Effector CD8-positive, alpha-beta T cell (primary cell): ENCODE data around the gene ERMARD.
"Not testable (repeated sequence)": the region's sequence is repeated elsewhere in the genome, so short reads cannot be mapped to it uniquely, and the experiment has no call there.

Experiments used
- DNase-seq: peaks from one replicate; lab custom pipeline; 2025; lab: John Stamatoyannopoulos, UW

The ERMARD gene

DNA sequence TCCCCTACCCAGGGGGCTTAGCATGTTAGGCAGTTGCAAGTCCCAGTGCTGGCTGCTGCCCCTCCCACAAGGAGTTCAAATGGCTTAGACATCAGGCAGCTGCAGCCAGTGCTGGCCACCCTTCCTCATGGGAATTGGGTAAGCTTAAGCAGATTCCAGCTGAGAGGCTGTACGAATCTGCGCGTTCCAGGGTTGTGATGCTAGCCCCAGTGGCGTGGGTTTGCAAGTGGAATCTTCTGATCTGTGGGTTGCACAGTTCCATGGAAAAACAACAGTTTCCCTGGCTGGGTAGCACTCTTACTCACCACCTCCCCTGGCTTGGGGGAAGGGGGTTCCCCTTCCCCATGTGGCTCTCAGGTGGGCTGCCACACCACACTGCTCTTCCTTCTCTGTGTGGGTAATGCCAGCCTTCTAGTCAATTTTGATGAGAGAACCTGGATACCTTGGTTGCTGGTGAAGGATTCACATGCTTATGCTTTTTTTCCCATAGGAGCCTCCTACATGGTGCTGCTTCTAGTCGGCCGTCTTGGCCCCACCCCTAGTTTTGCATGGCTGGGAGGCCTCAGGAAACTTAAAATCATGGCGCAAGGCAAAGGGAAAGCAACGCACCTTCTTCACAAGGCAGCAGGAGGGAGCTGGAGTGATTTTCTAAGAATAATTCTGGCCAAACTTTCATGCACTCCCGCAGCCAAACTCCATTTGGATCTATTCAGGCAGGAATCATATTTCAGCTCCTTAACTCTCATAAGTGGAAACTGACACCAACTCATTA is 13.0 kb upstream of the ERMARD start:
- no peak for DNase-seq

DNA sequence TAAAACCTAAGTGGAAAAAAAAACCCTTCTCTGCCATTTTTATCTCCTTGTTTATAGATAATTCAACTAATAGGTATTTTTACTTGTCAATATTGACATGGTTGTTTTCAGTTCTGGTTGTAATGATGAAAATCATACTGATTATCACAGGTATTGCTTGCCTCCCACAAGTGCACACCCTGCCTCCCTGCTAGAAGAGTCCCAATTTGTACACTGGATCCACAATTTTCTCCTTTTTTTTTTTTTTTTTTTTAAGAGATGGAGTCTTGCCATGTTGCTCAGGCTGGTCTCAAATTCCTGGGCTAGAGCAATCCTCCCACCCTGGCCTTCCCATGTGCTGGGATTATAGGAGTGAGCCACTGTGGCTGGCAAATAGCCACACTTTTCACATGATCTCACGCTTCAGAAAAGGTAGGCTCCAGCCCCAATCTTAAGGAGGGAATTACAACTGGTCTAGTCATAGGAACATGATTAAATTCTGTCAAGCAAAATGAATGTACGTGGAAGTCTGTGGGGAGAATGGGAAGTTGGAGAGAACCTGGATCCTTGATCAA is 12.4 kb upstream of the ERMARD start:
- DNase-seq, result no peak

DNA sequence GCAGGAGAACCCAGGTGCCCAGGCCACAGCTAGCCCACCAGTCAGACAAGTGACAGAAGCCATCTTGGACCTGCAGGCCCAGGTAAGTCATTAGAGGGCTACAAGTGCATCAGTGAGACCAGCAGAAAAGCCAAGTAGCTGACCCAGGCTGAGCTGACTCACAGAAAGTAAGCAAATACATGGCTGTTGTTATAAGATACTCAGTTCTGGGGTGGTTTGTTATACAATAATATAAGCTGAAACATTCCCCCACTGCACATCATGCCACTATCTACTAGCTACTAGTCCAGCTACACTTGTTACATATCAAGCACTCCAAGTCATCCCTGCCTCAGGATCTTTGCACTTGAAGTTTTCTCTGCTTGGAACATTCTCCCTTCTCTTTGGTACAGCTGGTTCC is 10.1 kb upstream of the ERMARD start:
- no peak for DNase-seq

DNA sequence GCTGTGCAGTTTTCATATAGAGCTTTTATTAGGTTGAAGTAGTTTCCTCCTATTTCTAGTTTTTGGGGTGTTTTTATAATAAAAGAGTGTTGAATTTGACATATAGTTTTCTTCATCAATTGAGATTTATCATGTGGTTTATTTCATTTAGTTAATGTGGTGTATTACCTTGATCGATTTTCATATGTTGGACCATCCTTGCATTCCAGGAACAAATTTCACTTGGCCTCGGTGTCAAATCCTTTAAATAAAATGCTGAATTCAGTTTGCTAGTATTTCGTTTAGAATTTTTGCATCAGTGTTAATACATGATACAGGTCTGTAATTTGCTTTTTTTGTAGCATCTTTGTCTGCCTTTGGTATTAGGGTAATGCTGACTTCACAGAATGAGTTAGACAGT is 6.0 kb upstream of the ERMARD start:
- no peak for DNase-seq

DNA sequence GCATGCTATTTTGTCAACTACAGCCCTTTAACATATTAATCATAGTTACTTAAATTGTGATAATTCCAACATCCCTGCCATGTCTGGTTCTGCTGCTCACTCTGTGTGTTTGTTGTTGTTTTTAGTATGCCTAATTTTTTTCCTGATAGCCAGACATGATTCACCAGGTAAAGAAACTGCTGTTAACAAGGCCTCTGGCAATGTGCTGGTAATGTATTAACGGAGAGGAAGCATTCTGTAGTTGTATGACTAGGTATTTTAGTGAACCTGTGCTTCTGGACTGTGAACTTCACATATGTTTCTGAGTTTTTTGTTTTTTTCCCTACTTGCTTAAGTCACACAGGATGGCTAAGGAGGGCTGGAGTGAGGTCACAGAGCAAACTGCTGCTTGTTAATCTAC is 4.9 kb upstream of the ERMARD start:
- no peak for DNase-seq

DNA sequence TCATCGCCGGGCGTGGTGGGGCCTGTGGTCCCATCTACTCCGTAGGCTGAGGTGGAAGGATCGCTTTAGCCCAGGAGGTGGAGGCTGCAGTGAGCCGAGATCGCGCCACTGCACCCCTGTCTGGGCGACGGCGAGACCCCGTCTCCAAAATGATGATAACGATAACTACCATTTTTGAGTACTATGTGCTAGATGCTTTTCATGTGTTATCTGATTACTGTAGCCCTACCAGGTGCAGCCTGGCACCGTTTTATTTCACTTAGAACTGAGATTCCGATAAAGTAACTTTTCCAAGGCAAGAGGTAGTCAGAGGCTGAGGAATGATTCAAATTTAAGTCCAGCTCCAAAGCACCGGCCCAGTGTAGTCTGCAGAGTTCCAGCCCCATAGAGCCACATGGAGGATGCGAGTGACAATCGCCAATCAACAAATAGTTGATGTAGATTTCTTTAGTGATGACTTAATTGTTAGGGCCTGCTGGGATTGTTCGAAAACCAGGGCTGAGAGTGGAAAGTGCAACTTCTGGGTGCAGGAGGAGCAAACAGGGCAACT is 727 bp downstream of the ERMARD start:
- no peak for DNase-seq

DNA sequence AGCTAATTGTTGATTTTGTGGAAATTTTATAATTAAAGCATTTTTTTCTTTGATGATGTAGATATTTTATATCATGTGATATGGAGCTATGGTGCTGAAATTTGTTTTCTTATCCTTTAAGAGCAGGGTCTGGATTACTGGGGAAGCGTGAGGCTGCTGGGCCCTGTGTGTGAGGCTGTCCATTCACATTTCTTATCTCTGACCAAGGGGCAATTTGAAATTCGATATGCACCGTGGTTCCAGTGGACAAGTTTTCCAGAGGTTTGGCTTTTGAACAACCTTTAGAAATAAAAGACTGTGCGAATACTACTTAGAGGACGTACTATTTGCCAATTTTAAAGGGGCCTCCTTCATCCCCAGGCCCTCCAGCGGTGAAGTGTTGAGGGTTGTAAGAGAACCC is 3.7 kb downstream of the ERMARD start:
- no peak for DNase-seq

DNA sequence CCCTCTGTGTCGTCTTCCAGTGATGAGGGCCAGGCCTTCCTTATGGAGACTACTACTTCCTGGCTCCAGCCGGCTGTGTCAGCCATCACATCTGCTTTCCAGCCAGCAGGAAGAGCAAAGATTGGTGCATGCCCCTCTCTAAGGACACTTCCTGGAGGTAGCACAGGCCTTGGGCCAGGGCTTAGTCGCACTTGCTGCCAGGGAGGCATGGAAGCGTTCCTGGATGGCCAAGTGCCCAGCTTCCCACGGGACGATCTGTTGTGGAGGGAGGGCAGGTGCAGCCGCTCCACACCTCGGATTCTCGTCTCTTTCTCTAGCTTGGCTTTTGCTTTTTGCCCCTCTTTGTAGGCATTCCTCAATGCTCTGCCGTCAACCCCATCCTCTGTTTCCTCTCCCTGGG is 11.9 kb downstream of the ERMARD start:
- no peak for DNase-seq

DNA sequence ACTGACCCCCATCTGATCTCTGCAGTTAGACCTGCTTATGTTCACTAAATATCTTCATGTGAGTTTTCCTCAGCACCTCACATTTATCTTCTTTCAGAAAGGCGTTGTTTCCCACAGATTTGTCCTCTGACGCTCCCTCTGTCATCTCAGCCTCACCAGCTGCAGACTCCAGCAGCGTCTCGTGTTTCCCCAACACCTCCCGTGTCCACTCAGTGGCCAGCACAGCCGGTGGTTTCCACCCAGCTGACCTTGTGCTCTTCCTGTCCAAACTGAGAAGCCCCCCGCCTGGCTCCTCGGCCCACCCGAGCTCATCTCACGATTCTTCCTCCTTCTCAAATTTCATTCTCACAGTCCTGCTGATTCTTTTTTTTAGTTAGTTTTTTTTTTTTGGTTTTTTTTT is 12.5 kb downstream of the ERMARD start:
- DNase-seq, result no peak

DNA sequence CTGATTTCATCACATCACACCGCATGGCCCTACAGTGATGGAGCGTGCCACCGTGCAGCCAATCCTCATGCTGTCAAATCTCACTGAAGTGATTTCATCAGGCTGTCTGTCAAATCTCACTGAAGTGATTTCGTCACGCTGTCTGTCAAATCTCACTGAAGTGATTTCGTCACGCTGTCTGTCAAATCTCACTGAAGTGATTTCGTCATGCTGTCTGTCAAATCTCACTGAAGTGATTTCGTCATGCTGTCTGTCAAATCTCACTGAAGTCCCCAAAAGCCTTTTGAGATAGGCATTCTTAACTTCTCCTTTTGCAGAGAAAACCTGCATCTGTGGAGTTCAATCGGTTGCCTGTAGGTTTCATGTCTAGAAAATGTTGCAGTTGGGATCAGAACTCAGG is 14.4 kb downstream of the ERMARD start:
- DNase-seq, result not testable (repeated sequence)

DNA sequence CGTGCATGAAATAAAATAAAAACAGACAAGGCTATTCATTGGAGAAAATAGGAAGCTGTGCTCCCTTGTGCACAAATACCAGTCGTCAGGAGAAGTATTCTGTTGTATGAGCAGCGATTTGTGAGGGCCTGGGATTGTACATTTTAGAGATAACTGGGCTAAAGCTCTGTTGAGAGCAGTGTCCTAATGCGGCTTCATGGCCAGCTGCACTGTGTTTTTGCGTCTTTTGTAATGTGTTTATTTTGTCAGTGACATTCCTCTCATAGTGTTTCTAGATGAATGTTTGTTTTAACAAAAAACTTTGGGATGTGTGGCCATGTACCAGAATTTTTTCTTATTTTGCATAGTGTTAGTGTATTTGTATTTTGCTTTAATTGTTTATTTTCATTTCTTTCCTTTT is 14.8 kb downstream of the ERMARD start:
- DNase-seq, result no peak

DNA sequence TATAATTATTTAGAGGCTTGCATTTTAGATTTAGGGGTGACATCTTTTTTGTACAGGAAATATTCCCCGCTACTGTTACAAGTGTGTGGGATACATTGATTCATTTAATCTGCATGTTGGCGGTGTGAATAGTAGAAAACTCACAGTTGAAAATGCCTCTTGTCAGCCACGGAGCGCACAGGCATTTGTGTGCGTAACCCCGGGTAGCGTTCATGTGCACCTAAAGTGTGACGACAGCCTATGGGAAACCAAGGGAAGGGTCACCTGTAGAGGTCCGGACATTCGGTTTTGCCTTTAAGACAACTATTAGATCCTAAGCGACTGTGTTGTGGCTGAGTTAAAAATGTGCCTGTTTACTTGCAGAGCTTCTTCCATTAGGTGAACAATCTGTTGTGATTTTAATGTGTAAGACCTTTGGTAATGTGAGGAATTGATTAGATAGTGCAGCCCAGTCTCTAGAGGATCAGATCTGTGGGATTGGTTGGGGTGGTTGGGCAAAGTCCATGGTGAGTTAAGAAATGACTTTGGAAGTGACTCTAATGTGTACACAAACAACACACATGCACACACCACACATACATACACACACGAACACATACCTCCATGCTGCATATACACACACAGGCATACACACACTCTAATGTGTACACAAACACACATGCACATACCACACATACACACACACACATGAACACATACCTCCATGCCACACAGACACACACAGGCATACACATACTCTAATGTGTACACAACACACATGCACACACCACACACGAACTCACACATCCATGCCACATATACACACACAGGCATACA is 15.7 kb downstream of the ERMARD start:
- no peak for DNase-seq

DNA sequence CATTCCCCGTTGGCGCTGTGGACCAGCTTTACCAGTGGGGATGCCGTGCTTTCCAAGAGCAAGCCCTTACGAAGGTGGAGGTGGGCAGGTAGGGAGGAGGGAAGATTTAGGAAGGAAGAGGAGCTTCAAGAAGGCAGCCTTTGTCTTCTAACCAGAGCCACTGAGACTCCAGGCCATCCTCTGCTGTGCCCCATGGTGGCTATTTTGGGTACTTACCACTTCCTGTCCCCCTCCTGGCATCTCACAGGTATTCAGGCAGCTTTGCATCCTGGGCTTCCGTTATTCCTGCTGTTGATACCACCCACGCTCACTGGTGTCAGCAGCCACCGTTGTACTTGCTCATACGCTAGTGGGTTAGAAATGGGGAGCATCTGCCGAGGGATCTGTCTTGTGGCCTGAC is 22.9 kb downstream of the ERMARD start:
- no peak for DNase-seq

DNA sequence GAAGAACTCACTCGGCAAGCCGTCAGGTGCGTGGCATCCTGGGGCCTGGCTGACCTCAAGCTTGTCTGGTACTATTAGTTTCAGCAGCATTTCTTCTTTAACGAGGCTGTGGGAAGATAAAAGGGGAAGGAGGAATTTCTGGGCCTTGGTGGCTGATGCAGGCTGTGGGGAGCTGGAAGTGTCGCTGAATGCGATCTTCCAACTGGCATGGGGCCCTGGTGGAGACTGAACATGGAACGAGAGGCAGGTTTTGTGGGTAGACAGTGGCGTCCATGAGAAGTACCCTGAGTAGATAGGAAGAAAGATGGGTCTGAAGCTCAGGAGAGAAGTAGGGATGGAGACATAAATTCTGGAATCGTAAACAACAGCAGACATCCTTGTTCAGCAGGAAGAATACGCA is 23.9 kb downstream of the ERMARD start:
- DNase-seq, result no peak

DNA sequence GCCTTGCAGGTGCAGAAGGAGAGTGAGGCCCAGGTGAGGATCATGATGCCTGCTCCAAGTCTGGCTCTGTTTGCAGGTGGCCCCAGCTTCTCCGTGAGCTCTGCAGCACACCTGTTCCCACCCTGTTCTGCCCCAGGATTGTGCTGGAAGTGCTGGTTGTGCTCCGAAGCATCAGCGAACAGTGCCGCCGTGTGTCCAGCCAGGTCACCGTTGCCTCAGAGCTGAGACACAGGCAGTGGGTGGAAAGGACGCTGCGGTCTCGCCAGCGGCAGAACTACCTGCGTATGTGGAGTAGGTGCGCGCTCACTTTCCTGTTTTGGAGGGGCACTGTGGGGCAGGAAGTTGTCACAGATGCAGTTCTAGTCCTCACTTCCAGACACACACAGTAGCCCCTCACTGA is 25.0 kb downstream of the ERMARD start:
- DNase-seq, result no peak

DNA sequence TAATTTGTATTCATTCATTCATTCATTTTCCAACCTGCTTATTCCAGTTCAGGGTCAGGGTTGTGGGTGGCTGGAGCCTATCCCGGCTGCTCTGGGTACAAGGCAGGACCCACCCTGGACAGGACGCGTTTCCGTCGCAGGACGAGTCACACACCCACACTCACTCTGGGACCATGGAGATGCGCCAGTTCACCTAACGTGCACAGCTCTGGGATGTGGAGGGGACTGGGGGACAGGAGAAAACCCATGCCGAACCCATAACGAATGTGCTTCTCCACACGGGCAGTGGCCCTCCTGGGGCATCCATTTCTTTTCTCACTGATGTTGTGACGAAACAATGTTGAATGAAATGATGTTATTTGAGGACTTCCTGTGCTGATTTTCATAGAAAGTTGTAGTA is 26.5 kb downstream of the ERMARD start:
- no peak for DNase-seq

DNA sequence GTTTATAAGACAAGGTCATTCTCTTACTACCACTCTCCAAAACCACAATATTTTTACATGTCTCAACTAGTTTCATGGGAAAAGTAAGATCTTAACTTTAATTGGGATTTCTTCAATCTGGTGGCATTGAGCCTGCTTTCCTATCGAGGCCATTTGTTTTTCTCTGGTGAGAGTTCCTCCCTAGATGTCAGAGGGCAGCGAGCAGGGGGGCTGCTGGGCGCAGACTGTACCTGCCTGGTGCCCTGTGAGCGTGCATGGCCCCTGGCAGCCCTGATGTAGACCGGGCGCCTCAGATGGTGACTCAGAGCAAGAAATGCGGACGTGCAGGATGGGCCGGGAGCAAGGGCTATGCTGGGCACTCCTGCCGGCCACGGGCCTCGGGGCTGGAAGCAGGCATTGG is 27.2 kb downstream of the ERMARD start:
- no peak for DNase-seq

DNA sequence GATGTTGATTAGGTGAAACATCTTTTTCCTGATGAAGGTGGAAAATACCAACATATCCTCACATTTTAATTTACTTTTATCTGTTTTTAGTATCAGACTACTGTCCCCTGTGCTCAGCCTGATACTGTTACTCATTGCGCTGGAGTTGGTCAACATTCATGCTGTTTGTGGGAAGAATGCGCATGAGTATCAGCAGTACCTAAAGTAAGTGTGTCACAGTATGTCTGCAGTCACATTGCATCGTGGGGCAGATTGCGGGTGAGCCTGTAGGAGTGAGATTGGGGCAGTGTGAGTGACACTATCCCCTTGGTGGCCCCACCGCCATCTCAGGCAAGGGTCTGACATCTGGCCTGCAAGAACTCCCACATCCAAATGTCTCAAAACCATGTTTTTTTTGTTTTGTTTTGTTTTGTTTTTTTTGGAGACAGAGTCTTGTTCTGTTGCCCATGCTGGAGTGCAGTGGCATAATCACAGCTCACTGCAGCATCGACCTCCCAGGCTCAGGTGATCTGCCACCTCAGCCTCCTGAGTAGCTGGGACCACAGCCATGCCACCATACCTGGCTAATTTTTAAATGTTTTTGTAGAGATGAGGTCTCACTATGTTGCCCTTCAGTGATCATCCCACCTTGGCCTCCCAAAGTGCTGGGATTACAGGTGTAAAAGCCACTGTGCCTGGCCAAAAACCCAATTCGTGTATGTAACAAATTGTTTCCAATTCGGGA is 27.8 kb downstream of the ERMARD start:
- DNase-seq, result no peak

DNA sequence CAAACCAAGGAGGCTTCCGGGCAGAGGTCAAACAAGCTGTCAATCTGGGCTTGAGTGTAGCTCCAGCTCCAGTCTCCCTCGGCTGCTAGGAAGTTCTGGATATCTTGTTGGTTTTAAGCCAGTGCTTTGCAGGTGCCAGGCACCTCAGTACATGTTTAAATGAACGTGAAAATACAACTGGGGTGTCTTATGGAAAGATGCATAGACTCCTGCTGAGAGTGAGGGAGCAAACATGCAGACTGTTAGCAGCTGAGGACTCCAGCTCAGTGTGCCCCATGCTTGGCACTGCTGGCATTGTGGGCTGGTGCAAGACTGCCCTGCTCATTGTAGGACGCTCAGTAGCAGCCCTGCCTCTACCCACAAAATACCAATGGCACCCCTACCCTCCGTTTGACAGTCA is 28.5 kb downstream of the ERMARD start:
- no peak for DNase-seq

DNA sequence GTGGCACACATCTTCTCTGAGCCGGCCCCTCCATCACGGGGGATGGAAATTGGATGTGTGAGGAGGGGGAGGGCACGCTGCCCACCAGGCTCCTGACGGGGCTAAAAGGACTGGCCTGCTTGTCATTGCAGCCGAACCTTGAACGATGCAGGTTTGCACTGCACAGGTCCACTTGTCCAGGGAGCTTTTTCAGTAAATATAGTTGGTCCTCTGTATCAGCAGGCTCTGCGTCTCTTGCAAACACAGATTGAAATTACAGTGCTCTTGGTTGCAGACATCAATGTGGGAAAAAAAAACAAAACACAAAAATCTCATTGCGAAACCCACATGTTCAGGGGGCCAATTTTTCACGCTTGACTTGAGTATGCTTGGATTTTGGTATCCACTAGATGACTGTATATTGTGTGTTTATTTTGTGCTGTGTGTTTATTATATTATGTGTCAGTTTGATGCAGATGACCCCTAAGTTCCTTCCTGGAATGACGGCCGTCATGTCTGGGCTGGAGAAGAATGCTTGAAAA is 29.2 kb downstream of the ERMARD start:
- DNase-seq, result no peak

DNA sequence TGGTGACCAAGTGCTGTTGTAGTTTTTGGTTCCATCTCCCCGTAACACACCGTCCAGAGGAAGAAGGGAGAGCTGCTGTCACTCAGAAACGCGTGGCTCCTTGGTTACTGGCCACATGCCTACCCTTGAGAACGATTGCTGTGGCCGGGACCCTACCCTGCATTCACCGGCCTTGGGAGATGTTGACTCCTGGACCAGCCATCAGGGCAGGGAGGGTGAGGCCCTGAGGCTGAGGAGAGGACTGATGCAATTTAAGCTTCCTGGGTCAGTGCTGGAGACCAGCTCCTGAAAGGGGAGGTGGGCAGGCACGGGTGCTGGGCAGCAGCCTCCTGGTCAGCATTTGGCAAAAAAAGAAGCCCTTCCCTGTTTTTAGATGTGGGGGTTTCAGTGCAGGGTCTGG is 31.5 kb downstream of the ERMARD start:
- DNase-seq, result no peak

DNA sequence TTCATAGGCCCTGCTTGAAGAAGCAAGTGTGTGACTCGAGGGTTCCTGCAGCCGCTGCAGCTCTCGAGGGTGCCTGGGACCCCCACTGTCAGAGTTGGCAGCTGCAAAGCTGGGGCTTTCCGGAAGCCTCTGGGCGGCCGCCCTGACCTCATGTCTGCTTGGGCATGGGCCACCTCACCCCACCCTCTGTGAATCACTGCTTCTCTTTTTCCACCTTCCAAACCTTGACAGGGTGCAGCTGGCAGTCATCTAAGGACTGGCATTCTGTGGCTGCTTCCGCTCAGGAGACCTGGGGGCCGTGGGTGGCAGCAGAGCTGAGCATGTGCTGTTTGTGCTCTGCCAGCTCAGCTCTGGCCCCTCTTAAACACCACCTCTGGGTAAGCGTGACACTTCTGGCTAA is 32.0 kb downstream of the ERMARD start:
- DNase-seq, result no peak
